NCI-H1930 (cell line): ENCODE data around the gene MOB1A.
A peak's percentile ranks its signal among the peaks of the same experiment; 100 is the strongest.
"Not testable (repeated sequence)": the region's sequence is repeated elsewhere in the genome, so short reads cannot be mapped to it uniquely, and the experiment has no call there.

Experiments used
- DNase-seq, 2 experiments: peaks; one replicate each; lab custom pipeline; 2025; lab: John Stamatoyannopoulos, UW

MOB1A gene

GRCh38 chr2:74178211-74179062 lies at the start of gene MOB1A:
MOB1A (minus strand) TSS chr2:74178879; CDS start chr2:74178674, 205 bp downstream.
- peak; percentile 97 to 98 for DNase-seq

- DNase-seq = no peak
These were observed 49.0 kb upstream of the MOB1A start for GRCh38 chr2:74227646-74228045.

GRCh38 chr2:74226648-74227213 lies 48.1 kb upstream of the MOB1A start:
- no peak for DNase-seq

GRCh38 chr2:74225698-74226459 lies 47.2 kb upstream of the MOB1A start:
- no peak for DNase-seq

GRCh38 chr2:74223941-74224770 lies 45.5 kb upstream of the MOB1A start:
- no peak for DNase-seq

- no peak for DNase-seq
These were observed 43.6 kb upstream of the MOB1A start for GRCh38 chr2:74222300-74222650.

GRCh38 chr2:74221604-74222299 lies 43.1 kb upstream of the MOB1A start:
- no peak for DNase-seq

- no peak for DNase-seq
These were observed 42.4 kb upstream of the MOB1A start for GRCh38 chr2:74221091-74221490.

- no peak for DNase-seq
These were observed 41.3 kb upstream of the MOB1A start for GRCh38 chr2:74219846-74220486.

GRCh38 chr2:74216642-74217041 lies 38.0 kb upstream of the MOB1A start:
- DNase-seq = no peak

- not testable (repeated sequence) for DNase-seq
These were observed 37.1 kb upstream of the MOB1A start for GRCh38 chr2:74215771-74216170.

- DNase-seq = no peak
These were observed 34.2 kb upstream of the MOB1A start for GRCh38 chr2:74212702-74213410.

GRCh38 chr2:74206180-74206688 lies 27.6 kb upstream of the MOB1A start:
- DNase-seq = no peak

GRCh38 chr2:74205596-74205995 lies 26.9 kb upstream of the MOB1A start:
- DNase-seq = no peak

GRCh38 chr2:74205113-74205512 lies 26.4 kb upstream of the MOB1A start:
- DNase-seq = no peak

- DNase-seq = no peak
These were observed 25.8 kb upstream of the MOB1A start for GRCh38 chr2:74204436-74204835.

- no peak for DNase-seq
These were observed 22.9 kb upstream of the MOB1A start for GRCh38 chr2:74201596-74201995.

- DNase-seq = no peak
These were observed 22.5 kb upstream of the MOB1A start for GRCh38 chr2:74201196-74201595.

GRCh38 chr2:74199871-74200305 lies 21.2 kb upstream of the MOB1A start:
- no peak for DNase-seq

GRCh38 chr2:74199275-74199701 lies 20.6 kb upstream of the MOB1A start:
- no peak for DNase-seq
